H7 (cell line): ENCODE measurements around the gene BCL11A. TPM values are rescaled to one million over a fixed set of nuclear protein-coding genes. Genes with fewer than 3 reads are reported as not detected.
A peak's percentile ranks its signal among the peaks of the same experiment; 100 is the strongest.

Experiments
- DNase-seq: peaks from one replicate; pipeline ENCODE4 v3.0.0; 2012
- H3K27me3 ChIP-seq: 2 replicates; pipeline ENCODE4 v1.6.0; 2011; ENCODE audit warnings: mild to moderate bottlenecking, low read length; ENCODE audit not compliant: control insufficient read depth, insufficient read depth
- H3K36me3 ChIP-seq: replicated peaks from 2 replicates; pipeline ENCODE4 v1.5.1; 2011; ENCODE audit warnings: low read length; ENCODE audit not compliant: control insufficient read depth, insufficient read depth
- H3K4me3 ChIP-seq: 2 replicates; pipeline ENCODE4 v1.5.1; 2011; ENCODE audit warnings: low read depth, mild to moderate bottlenecking, control low read depth, low read length, moderate library complexity; ENCODE audit not compliant: insufficient read depth
- total RNA-seq: library from RNA; depleted of rRNA; stranded (reverse); fragments of >200 nt; shearing (Covaris generic); gene quantifications from 2 replicates; pipeline ENCODE4 v1.2.3, GENCODE V29; 2014

Gene BCL11A
- total RNA-seq, 1 experiment from 2014 or later = 30.5 TPM

DNA sequence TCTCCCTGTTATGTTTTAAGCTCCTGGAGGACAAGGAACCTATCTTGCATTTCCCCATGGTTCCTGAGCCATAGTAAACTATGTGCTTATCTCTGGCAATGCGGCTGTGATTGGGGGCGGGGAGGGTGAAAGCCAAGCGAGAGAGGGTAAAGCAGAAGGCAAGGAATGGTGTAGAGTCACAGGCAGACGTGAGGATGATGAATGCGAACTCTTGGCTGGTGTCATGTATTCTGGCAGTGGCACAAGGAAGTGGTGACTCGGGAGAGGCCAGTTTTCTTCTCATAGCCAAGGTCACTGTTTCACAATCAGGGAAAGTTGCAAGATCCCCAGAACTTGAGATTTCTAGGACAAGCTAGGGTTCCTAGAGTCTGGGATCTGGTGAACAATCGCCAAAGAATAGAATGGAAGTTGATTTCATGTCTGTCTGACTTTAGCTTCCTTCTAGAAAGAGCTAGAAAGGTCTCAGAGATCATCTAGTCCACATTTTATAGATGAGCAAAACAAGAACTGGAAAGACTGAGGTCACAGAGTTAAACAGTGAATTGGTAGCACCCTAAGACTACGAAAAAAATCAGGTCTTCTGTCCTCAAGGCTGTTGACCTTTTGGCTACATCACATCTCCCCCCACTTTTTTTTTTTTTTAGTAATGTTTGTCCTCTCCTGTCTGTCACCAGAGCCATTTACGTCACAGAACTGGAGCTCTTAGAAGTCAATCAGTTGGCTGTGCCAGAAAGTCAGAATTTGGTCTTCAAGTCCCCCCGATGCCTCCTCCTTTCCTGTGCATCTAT lies 137.0 kb downstream of the BCL11A start:
- DNase-seq = no peak
- Histone ChIP-seq H3K36me3 (no peaks in the 10 kb centered on the region), H3K27me3 (no peaks in the 10 kb centered on the region), H3K4me3 (no peak overlapping the region)

GRCh38 chr2:60415814-60416213 lies 137.6 kb downstream of the BCL11A start:
- no peaks in the 10 kb centered on the region for H3K27me3 ChIP-seq
- no peaks in the 10 kb centered on the region for H3K36me3 ChIP-seq
- no peak for DNase-seq
- H3K4me3 ChIP-seq = no peak overlapping the region

GRCh38 chr2:60414495-60415138 lies 138.8 kb downstream of the BCL11A start:
- DNase-seq = no peak
- H3K36me3 ChIP-seq = no peaks in the 10 kb centered on the region
- no peaks in the 10 kb centered on the region; the same call in 1 of the 2 replicates for H3K27me3 ChIP-seq
- no peak overlapping the region for H3K4me3 ChIP-seq

GRCh38 chr2:60413814-60414168 lies 139.7 kb downstream of the BCL11A start:
- Histone ChIP-seq H3K27me3 (no peaks in the 10 kb centered on the region; the same call in 1 of the 2 replicates), H3K4me3 (no peak overlapping the region), H3K36me3 (no peaks in the 10 kb centered on the region)
- DNase-seq = no peak

GRCh38 chr2:60413069-60413813 lies 140.2 kb downstream of the BCL11A start:
- H3K27me3 ChIP-seq = no peaks in the 10 kb centered on the region; the same call in 1 of the 2 replicates
- DNase-seq = no peak

GRCh38 chr2:60412620-60413019 lies 140.8 kb downstream of the BCL11A start:
- H3K27me3 ChIP-seq = no peaks in the 10 kb centered on the region; the same call in 1 of the 2 replicates
- no peak for DNase-seq
- H3K4me3 ChIP-seq = no peak overlapping the region
- H3K36me3 ChIP-seq = no peaks in the 10 kb centered on the region

More at GRCh38 chr2:60413069-60413813, 140.2 kb downstream of the BCL11A start:
- H3K4me3 ChIP-seq = no peak overlapping the region
- H3K36me3 ChIP-seq = no peaks in the 10 kb centered on the region

GRCh38 chr2:60412027-60412426 lies 141.4 kb downstream of the BCL11A start:
- no peak for DNase-seq

DNA sequence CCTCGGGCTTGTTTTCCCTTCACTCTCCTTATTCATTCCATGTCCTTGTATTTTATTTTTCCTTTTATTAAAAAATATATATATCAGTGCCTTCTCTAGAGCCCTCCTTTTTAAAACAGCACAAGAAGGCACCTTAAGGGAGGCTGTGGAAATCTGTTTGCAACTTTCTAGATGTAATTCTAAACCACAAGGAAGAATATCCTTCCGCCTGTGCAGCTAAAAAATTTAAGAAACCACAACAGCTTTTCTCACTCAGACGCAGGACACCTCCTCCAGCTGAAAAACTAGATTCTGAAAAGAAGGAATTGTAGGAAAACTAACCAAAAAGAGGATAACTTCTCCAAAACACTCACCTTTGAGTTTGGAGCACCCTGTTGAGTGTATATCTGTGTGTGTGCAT lies 142.2 kb downstream of the BCL11A start:
- H3K27me3 ChIP-seq = no peaks in the 10 kb centered on the region; the same call in 1 of the 2 replicates
- no peak overlapping the region for H3K4me3 ChIP-seq
- DNase-seq = no peak
- no peaks in the 10 kb centered on the region for H3K36me3 ChIP-seq

More at GRCh38 chr2:60412027-60412426, 141.4 kb downstream of the BCL11A start:
- Histone ChIP-seq H3K36me3 (no peaks in the 10 kb centered on the region), H3K27me3 (no peaks in the 10 kb centered on the region; the same call in 1 of the 2 replicates), H3K4me3 (no peak overlapping the region)

GRCh38 chr2:60410456-60411146 lies 142.9 kb downstream of the BCL11A start:
- DNase-seq = peak; percentile 76
- no peaks in the 10 kb centered on the region for H3K36me3 ChIP-seq
- no peaks in the 10 kb centered on the region; the same call in 1 of the 2 replicates for H3K27me3 ChIP-seq
- H3K4me3 ChIP-seq = no peak overlapping the region

GRCh38 chr2:60409531-60409871 lies 144.0 kb downstream of the BCL11A start:
- DNase-seq = no peak

DNA sequence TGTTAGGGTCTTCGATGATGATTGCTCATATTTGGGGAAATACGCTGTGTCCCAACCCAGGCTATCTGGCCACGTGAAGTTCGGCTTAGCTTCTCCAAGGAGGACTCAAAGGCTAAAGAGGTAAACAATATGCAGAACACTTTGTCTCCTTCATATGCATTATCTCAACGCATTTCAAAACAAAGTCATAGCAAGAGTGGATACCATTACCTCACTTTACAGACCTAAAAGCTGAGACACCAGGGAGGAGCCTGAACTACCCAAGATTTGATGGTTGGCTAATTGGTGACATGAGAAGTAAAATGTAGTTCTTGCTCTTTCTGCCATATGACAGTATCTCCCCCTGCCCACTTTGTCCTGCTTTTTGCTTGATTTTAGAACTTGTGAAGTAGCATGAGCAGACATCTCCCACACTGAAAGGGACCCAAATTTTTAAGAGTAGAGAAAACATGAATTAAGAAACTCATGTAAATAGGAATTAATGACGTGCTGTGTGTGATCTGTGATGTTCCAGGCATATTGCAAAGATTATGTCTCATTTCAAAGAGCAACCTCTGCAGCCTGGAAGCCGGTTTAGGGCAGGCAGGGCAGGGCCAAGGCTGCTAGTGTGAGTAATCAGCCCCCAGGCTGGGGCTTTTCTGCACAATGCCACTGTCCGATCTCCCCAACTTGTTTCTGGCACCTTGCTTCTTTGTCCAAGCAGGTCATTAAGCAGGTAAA lies 144.5 kb downstream of the BCL11A start:
- Histone ChIP-seq H3K27me3 (no peaks in the 10 kb centered on the region; the same call in 1 of the 2 replicates), H3K36me3 (no peaks in the 10 kb centered on the region), H3K4me3 (no peak overlapping the region)
- DNase-seq = no peak

More at GRCh38 chr2:60409531-60409871, 144.0 kb downstream of the BCL11A start:
- Histone ChIP-seq H3K27me3 (no peaks in the 10 kb centered on the region; the same call in 1 of the 2 replicates), H3K4me3 (no peak overlapping the region), H3K36me3 (no peaks in the 10 kb centered on the region)

GRCh38 chr2:60408207-60408606 lies 145.2 kb downstream of the BCL11A start:
- Histone ChIP-seq H3K36me3 (no peaks in the 10 kb centered on the region), H3K27me3 (no peaks in the 10 kb centered on the region; the same call in 1 of the 2 replicates), H3K4me3 (no peak overlapping the region)
- DNase-seq = no peak

DNA sequence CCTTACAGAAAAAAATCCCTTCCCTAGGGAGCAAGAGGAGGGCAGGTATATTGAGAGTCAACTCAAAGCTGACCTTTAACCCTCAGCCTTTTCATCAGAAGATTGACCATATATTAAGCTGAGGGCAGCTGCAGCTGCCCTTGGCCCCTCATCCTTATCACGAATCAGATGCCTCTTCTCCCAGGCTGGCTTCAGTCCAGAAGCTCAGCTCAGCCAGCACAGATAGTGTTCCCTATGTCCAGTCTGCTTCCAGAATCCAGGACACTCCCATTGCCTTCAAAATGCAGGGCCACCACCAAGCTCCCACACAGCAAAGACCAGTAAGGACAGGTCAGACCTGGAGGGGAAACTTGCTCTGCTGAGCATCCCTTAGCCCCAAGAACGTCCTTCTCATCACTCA lies 146.1 kb downstream of the BCL11A start:
- Histone ChIP-seq H3K36me3 (no peaks in the 10 kb centered on the region), H3K4me3 (no peak overlapping the region), H3K27me3 (no peaks in the 10 kb centered on the region; the same call in 1 of the 2 replicates)
- no peak for DNase-seq
